Stomach smooth muscle (tissue), 2 donors: ENCODE measurements around the gene NRXN3.
A peak's percentile ranks its signal among the peaks of the same experiment; 100 is the strongest.

Source experiments
- H3K27ac ChIP-seq: one replicate; pipeline ENCODE4 v1.7.0; 2013; ENCODE audit warnings: mild to moderate bottlenecking, low read length, inconsistent platforms
- H3K27me3 ChIP-seq, 2 donors: one replicate each; pipeline ENCODE4 v1.7.0; 2013; ENCODE audit warnings: low read length in 2 of 2; ENCODE audit not compliant: insufficient read depth in 2 of 2, control insufficient read depth in 1 of 2
- H3K36me3 ChIP-seq, 2 donors: one replicate each; pipeline ENCODE4 v1.7.0; 2013; ENCODE audit warnings: low read length in 2 of 2; ENCODE audit not compliant: control insufficient read depth in 2 of 2, insufficient read depth in 2 of 2
- H3K4me1 ChIP-seq: one replicate; pipeline ENCODE4 v1.7.0; 2013; ENCODE audit warnings: low read length; ENCODE audit not compliant: control insufficient read depth, insufficient read depth
- H3K4me3 ChIP-seq, 2 donors: one replicate each; pipeline ENCODE4 v1.7.0; 2013; ENCODE audit warnings: low read length in 2 of 2
- H3K9ac ChIP-seq, 2 donors: one replicate each; pipeline ENCODE4 v1.7.0; 2013; ENCODE audit warnings: low read length in 2 of 2, mild to moderate bottlenecking in 1 of 2
- H3K9me3 ChIP-seq, 2 donors: one replicate each; pipeline ENCODE4 v1.7.0; 2013; ENCODE audit warnings: low read length in 2 of 2; ENCODE audit not compliant: control insufficient read depth in 2 of 2
- donor health status: healthy.
- donor health status: Pancreatic carcinoma.

Gene NRXN3

DNA sequence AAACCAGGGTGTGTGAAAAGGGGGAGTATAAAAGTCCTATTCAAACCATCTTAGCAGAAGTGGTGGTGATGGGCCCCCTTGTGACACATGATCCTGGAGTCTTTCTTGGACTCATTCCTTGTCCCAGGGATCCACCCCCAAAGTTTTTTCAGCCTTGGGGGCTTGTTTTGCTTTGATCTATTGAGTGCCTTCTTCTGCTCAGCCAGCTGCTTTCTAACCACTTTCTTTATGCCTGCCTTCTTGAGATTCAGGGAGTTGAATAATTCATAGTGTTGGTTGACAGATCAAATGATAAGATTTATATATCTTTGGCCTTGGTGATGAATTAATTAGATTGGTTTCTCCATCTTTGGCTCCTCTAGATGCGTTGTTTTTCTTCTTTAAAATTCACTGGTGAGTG is 1114.4 kb downstream of the NRXN3 start:
- Histone ChIP-seq H3K9ac (no peak overlapping the region), H3K4me3 (peak overlapping the region in 1 of 2 donors; percentile 56), H3K4me1 (peaks cover 10% of the 10 kb centered on the region), H3K36me3 (no peaks in the 10 kb centered on the region), H3K27ac (no peak overlapping the region), H3K27me3 (no peaks in the 10 kb centered on the region), H3K9me3 (no peaks in the 10 kb centered on the region)

DNA sequence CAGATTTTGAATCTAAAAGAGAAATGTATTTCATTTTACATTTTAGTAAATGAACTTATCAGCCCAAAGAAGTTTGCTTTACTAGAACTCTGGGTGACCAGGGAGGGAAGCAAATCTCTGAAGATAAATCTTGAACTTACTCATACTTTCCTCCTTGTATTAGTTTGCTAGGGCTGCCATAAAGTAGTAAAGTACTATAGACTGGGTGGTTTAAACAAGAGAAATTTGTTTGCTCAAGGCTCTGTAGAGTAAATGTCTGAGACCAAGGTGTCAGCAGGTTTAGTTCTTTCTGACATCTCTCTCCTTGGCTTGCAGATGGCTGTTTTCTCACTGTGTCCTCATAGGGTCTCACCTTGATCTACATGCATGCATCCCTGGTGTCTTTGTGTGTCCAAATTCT is 1115.1 kb downstream of the NRXN3 start:
- Histone ChIP-seq H3K4me3 (peak overlapping the region in 1 of 2 donors; percentile 56), H3K9me3 (no peaks in the 10 kb centered on the region), H3K36me3 (no peaks in the 10 kb centered on the region), H3K27ac (no peak overlapping the region), H3K27me3 (no peaks in the 10 kb centered on the region), H3K4me1 (peaks cover 6% of the 10 kb centered on the region), H3K9ac (no peak overlapping the region)

DNA sequence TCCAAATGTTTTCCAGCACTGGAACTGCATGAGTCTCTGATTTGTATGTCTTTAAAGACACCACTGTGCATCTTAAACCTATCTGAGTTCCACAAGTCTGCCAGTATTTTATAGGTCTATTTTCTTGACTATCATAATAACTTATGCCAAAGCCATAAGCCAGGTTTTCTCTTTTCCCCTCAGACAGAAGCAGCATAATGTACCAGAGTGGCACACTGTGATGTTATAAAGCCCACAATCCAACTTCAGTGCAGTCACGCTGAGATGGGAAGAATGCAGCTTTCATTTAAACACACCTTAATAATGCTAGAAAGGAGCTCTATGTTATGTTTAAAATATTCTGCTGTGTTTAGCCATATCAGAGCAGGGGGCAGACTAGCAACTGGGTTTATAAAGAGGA is 1117.8 kb downstream of the NRXN3 start:
- H3K27ac ChIP-seq: no peak overlapping the region
- H3K4me3 ChIP-seq: no peak overlapping the region
- no peaks in the 10 kb centered on the region for H3K27me3 ChIP-seq
- no peak overlapping the region for H3K9ac ChIP-seq
- no peaks in the 10 kb centered on the region for H3K9me3 ChIP-seq
- H3K4me1 ChIP-seq: peaks cover 12% of the 10 kb centered on the region
- H3K36me3 ChIP-seq: no peaks in the 10 kb centered on the region

DNA sequence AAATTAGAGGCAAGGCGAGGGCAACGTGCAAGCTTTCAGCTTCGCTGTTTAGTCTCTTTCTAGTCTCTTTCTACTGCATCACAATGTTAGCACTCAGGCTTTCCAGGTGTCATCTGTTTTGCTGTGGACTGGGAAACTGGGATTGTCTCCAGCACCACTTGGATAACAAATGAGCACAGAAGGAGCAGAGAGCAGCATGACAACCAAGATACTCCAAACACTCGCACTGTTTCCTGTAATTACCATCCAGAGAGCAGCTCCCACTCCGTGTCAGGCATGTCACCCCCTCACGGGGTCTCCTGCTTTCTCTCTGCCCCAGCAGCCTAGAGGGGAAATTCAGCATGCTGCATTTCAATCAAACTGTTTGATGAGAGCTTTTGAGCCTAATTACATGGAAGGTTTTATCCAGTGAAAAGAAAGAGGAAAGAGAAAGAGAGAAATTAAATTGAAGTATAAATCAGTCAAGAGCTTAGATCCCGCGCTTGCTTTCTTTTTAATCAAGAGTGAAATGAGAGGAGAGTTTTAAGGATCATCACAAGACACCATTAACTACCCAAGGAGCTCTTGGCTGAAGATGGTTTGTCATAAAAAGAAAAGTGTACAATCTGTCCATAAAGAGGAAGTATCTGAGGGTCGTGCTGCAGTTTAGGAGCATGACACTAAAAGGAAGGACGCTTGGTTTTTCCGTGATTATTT is 1123.5 kb downstream of the NRXN3 start:
- peak overlapping the region; percentile 50 for H3K27ac ChIP-seq
- peak overlapping the region; percentile 33 to 54 for H3K4me3 ChIP-seq

DNA sequence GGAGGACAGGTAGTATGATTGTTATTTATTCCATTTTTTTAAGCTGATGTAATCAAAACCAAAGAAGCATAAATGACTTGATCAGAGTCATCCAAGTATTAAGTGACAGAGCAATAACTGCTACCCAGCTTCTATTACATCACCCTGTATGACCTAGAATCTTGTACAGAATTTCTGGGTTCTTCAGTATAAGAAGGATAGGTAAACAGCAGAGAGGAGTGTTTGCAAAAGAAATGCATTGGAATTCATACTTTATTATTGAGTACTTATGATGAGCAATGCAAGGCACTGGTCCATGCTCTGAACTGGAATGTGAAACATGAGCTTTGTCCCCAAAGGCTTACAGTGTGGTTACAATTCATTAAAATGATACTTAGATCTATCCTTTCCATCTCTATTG is 1124.3 kb downstream of the NRXN3 start:
- Histone ChIP-seq H3K36me3 (no peaks in the 10 kb centered on the region), H3K27ac (no peak overlapping the region), H3K4me1 (peaks cover 10% of the 10 kb centered on the region), H3K4me3 (no peak overlapping the region), H3K27me3 (no peaks in the 10 kb centered on the region), H3K9ac (no peak overlapping the region), H3K9me3 (no peaks in the 10 kb centered on the region)

More for the DNA sequence above, 1123.5 kb downstream of the NRXN3 start:
- Histone ChIP-seq H3K36me3 (no peaks in the 10 kb centered on the region), H3K9ac (no peak overlapping the region), H3K4me1 (peaks cover 10% of the 10 kb centered on the region), H3K9me3 (no peaks in the 10 kb centered on the region), H3K27me3 (no peaks in the 10 kb centered on the region)

DNA sequence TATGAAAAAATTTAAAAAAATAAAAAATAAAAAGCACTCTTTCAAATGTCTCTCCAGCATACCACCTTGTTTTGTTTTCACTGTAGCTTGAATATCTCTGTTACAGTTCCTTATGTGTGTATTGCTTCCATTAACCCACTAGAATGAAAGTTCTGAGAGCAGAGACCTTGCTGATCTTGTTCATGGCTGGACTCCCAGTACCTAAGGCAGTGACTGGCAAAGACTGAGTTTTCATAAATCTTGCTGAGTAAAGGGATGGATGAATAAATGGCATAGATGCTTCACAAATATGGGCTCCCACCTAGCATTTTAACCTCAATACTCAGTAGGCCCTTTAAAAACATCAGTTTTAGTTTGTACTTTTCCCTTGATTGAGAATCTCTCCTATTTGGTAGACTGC is 1125.2 kb downstream of the NRXN3 start:
- Histone ChIP-seq H3K36me3 (no peaks in the 10 kb centered on the region), H3K4me3 (no peak overlapping the region), H3K4me1 (peaks cover 10% of the 10 kb centered on the region), H3K9ac (no peak overlapping the region), H3K27ac (no peak overlapping the region), H3K9me3 (no peaks in the 10 kb centered on the region), H3K27me3 (no peaks in the 10 kb centered on the region)

DNA sequence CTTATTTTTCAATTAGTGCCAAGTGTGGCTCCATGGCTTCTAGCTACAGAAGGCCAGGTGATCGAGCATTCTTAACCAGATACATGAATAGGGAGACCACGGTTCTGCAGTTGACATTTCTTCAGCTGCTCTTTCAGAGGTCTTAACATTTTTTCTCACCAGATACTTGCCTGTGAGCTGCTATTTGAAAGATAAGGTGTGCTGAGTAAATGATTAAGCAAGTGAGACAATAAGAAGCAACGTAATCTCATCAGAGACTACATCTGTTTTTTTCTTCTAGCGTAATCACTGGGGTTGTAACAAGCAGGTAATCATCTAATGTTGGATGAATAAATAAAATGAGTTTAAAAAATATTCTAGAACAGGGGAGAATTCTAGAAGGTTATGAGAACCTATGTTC is 1128.2 kb downstream of the NRXN3 start:
- Histone ChIP-seq H3K4me3 (no peak overlapping the region), H3K4me1 (no peaks in the 10 kb centered on the region), H3K9ac (no peak overlapping the region), H3K27me3 (no peaks in the 10 kb centered on the region), H3K36me3 (no peaks in the 10 kb centered on the region), H3K9me3 (no peaks in the 10 kb centered on the region), H3K27ac (no peak overlapping the region)

DNA sequence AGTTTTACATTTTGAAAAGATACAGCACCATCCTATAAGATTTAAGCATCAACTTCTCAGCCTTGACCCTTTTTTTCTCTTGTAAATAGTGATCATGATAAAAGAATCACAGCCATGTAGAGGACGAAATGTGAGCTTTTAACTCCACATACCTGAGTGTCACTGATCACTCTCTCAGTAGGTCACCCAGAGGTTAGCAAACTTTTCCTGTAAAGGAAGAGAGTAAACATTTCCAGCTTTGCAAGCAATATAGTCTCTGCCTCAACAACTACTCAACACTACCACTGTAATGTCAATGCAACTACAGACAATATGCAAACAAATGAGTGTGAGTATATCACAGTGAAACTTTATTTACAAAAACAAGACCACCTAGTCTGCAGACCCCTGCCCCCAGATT is 1129.0 kb downstream of the NRXN3 start:
- Histone ChIP-seq H3K36me3 (no peaks in the 10 kb centered on the region), H3K4me1 (no peaks in the 10 kb centered on the region), H3K27me3 (no peaks in the 10 kb centered on the region), H3K4me3 (no peak overlapping the region), H3K27ac (no peak overlapping the region), H3K9me3 (no peaks in the 10 kb centered on the region), H3K9ac (no peak overlapping the region)

DNA sequence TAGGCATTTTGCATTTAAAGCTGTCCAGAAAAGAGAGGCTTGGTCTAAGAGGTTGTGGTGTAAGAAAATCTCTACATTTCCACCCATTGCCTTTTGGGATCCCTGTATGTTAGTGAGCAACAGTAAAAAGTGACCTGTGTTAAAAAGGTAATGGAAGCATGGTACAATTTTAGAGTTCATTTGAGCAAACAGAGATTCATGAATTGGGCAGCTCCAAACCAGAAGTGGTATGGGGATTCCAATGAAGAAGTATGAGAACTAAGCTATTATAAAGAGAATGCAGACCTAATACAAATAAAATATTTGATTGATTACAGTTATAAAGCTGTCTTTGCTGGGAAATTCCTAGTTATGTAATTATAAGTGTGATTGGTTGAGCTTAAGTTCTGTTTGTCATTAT is 1134.1 kb downstream of the NRXN3 start:
- Histone ChIP-seq H3K9ac (no peak overlapping the region), H3K36me3 (peaks cover 8 to 9% of the 10 kb centered on the region in 2 donors), H3K4me1 (no peaks in the 10 kb centered on the region), H3K4me3 (no peak overlapping the region), H3K27ac (no peak overlapping the region), H3K27me3 (no peaks in the 10 kb centered on the region), H3K9me3 (no peaks in the 10 kb centered on the region)

DNA sequence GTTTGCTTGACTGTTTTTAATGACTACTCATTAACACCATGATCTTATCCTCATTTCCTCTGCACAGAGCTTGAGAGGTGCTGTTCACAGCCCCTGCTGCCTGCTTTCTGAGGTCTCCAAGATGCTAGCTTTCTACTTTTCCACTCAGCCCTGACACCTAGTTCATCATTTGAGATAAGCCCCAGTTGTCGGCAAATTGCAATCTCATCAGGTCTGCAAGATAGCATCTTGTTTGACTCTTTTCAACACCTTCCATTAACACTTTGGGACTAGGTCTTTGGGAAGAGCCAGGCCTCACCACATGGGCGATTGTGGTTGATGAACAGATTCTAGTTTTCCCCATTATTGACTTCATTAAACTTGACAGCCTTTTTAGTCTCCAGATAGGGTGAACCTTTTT is 1136.4 kb downstream of the NRXN3 start:
- Histone ChIP-seq H3K4me3 (no peak overlapping the region), H3K27ac (no peak overlapping the region), H3K4me1 (no peaks in the 10 kb centered on the region), H3K36me3 (peaks cover 8 to 9% of the 10 kb centered on the region in 2 donors), H3K9me3 (no peaks in the 10 kb centered on the region), H3K9ac (no peak overlapping the region), H3K27me3 (no peaks in the 10 kb centered on the region)

DNA sequence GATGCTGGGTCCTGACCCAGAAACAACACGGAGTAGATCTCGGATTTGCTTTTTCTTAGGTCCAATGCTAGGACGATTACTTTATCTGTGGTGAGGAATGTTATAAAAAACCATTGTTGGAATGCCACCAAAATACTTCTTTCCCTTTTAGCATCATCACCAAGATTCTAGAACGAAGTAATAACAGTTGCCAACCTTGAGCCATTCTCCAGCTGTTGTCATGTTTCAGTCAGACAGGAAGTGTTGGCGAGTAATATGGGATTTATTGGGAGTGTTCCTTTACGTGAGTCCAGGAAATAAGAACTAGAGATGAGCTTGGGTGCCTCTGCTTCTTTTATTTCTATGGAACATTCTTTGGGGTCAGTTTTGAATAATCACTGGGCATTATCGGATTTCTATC is 1148.2 kb downstream of the NRXN3 start:
- Histone ChIP-seq H3K9ac (no peak overlapping the region), H3K27ac (no peak overlapping the region), H3K36me3 (no peaks in the 10 kb centered on the region), H3K27me3 (no peaks in the 10 kb centered on the region), H3K4me3 (no peak overlapping the region), H3K9me3 (no peaks in the 10 kb centered on the region), H3K4me1 (no peaks in the 10 kb centered on the region)
